SKM-1 treated with dmso at 0.1 percent for 144 hours (cell line): ENCODE results near the gene CASKIN1.

Experiments
- DNase-seq: peaks from one replicate; lab custom pipeline; 2025; ENCODE audit not compliant: unreplicated experiment; lab: John Stamatoyannopoulos, UW

Gene CASKIN1

GRCh38 chr16:2194166-2194834 lies 2.1 kb downstream of the CASKIN1 start:
- no peak for DNase-seq

DNA sequence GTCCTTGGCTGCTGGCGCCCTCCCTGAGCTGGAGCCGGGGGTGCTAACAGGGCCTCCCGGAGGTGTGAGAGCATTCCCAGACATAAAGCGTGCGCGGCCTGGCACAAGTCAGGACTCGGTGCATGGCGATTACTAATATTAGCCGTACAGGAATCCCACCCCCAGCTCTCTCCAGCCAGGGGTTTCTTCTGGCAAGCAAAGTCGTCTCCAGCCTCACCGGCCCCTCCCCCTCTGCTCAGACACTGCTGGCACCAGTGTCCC lies 5.0 kb downstream of the CASKIN1 start:
- DNase-seq = no peak

GRCh38 chr16:2190659-2191445 lies 5.6 kb downstream of the CASKIN1 start:
- no peak for DNase-seq

GRCh38 chr16:2190002-2190658 lies 6.3 kb downstream of the CASKIN1 start:
- DNase-seq = no peak

- DNase-seq = no peak
These were observed 7.0 kb downstream of the CASKIN1 start for GRCh38 chr16:2189252-2189893.

DNA sequence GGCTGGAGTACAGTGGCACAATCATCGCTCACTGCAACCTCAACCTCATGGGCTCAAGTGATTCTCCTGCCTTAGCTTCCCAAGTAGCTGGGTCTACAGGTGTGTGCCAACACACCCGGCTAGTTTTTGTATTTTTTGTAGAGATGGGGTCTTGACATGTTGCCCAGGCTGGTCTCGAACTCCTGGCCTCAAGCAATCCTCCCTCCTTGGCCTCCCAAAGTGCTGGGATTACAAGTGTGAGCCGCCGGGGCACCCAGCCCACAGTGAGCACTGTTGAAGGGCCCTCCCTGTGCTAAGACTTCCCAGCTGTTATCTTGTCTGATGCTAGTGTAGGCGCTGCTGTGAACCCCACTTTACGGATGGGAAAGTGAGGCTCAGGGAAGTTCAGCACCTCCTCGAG lies 8.0 kb downstream of the CASKIN1 start:
- DNase-seq = no peak

DNA sequence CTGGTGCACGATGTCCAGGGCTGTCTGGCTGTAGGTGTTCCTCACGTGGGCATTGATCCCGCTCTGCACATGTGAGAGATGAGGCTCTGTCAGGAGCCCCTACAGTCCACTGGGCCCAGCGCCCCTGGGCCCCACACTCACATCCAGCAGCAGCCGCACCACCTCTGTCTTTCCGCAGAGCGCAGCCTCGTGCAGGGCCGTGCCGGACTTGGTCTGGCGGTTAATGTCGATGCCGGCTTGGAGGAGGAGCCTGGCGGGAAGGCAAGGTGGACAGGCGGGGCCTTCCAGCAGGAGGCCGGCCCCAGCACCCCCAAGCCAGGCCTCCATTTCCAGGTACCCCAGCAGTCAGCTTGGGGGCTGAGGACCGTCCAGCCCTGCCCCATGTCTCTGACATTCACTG lies 9.2 kb downstream of the CASKIN1 start:
- no peak for DNase-seq

- DNase-seq = no peak
These were observed 9.9 kb downstream of the CASKIN1 start for GRCh38 chr16:2186505-2186904.

DNA sequence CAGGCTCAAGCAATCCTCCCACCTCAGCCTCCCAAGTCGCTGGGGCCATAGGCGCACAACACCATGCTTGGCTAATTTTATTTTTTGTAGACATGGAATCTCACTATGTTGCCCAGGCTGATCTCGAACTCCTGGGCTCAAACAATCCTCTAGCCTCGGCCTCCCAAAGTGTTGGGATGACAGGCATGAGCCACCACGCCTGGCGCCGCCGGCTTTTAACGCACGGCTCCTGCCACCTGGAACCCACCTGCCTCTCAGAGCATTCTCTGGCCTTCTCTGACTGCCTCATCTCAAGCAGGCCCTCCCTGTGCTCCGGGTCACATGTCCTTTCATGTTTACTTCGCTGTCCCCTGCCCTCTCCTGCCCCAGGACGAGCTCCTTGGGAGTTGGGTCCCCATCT lies 10.3 kb downstream of the CASKIN1 start:
- no peak for DNase-seq

- DNase-seq = no peak
These were observed 11.4 kb downstream of the CASKIN1 start for GRCh38 chr16:2184962-2185361.

- no peak for DNase-seq
These were observed 12.1 kb downstream of the CASKIN1 start for GRCh38 chr16:2184346-2184745.

GRCh38 chr16:2183671-2184070 lies 12.7 kb downstream of the CASKIN1 start:
- no peak for DNase-seq

DNA sequence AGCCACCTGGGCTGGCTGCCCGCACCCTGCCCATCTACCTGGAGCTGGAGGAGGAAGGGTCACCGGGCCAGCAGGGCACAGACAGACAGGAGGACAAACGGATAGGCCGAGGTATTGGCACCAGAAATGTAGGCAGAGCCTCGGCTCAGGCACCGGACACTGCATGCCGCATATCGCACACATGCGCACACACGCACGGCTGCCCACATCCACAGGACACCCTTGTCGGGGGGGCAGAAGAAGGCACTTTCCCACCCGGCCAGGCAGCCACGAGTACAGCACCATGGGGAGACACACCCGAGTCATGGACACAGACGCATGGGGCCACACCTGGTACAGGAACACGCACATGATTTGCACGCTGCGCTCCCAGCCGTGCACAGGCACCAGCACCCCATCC lies 14.5 kb downstream of the CASKIN1 start:
- no peak for DNase-seq

GRCh38 chr16:2180962-2181923 lies 15.2 kb downstream of the CASKIN1 start:
- DNase-seq = no peak

DNA sequence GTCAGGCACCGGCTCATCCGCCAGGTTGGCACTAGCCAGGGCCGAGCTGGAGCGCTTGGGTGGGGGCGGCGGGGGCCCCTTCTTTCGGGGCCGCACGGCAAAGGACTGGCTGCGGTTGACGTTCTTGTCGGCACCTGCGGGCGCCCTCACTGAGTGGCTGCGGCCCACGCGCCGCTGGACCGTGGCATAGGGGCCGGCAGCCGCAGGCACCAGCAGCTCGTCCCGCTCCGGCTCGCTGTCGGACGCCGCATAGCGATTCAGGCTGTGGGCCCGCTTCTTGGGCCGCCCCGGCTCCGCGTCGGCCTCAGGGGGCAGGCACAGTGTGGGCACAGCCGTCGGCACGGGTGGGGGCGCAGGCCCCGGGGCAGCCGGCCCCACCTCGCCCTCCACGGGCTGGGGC lies 15.9 kb downstream of the CASKIN1 start:
- no peak for DNase-seq

- DNase-seq = no peak
These were observed 16.8 kb downstream of the CASKIN1 start for GRCh38 chr16:2179576-2179975.

DNA sequence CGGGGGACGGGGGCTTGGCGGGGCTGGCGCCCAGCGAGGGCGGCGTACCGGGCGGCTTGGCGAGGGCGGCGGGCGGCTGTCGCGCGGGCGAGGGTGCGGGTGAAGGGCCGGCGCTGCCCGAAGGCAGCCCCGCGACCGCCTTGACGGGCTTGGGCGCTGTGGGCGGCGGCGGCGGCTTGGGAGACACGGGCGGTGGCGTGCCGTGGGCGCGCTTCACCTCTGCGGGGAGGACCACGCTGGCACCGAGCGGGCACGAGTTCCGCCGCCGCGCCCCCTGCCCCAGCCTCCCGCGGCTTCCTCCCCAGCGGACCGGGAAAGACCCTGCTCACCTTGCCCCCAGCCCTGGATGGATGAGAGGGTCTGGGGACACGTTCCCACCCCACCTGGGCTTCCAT lies 17.3 kb downstream of the CASKIN1 start:
- no peak for DNase-seq

DNA sequence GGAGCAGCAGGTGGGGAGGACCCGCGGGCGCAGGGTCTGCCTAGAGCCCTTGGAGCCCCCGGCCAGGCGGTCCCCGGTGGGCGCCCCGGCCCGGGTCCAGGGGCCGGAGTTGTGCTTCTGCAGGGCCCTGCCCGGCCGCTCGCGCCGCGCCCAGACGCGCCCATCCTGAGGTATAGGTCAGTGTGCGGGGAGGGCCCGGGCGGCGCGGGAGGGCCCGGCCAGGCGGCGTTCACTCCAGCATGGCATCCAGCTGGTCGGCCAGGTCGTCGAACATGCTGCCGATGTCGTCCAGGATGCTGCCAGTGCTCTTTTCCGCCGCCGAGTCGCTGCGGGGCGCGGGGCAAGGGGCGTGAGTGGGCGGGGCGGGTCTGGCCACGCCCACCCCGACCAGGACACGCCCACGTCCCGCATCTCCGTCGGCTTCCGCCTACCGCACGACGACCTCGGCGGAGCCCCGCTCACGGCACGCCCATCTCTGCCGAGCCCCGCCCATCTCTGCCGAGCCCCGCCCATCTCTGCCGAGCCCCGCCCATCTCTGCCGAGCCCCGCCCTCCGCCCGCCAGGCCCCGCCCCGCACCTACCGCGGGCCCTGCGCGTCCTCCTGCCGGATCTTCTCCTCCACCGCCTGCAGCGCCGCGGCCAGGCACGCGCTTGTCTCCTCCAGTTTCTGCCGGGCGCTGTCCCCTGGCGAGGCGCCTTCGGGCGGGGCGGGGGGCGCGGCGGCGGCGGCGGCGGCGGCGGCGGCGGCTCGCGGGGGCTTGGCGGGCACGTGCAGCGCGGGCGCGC lies 17.9 kb downstream of the CASKIN1 start:
- no peak for DNase-seq

- no peak for DNase-seq
These were observed 18.8 kb downstream of the CASKIN1 start for GRCh38 chr16:2177561-2177960.

GRCh38 chr16:2177101-2177500 lies 19.3 kb downstream of the CASKIN1 start:
- no peak for DNase-seq
